HG03066 (cell line): ENCODE data around the gene SLX9.
"Not testable (repeated sequence)": the region's sequence is repeated elsewhere in the genome, so short reads cannot be mapped to it uniquely, and the experiment has no call there.

Source experiments
- ATAC-seq: cut with Tn5 transposase; IDR thresholded peaks from one replicate; pipeline ENCODE4 v1.9.1; 2021; ENCODE audit warnings: low read depth; ENCODE audit not compliant: unreplicated experiment

SLX9 gene

GRCh38 chr21:45014747-45015468 is 75.1 kb downstream of the SLX9 start:
- no peak for ATAC-seq

GRCh38 chr21:45015469-45015860 is 75.6 kb downstream of the SLX9 start:
- no peak for ATAC-seq

- ATAC-seq, result no peak
Measured at GRCh38 chr21:45016031-45016405, 76.2 kb downstream of the SLX9 start.

- no peak for ATAC-seq
Measured at GRCh38 chr21:45016406-45017038, 76.7 kb downstream of the SLX9 start.

- ATAC-seq, result no peak
Measured at GRCh38 chr21:45017039-45017960, 77.5 kb downstream of the SLX9 start.

GRCh38 chr21:45018131-45019075 is 78.6 kb downstream of the SLX9 start:
- ATAC-seq, result no peak

GRCh38 chr21:45019076-45019886 is 79.5 kb downstream of the SLX9 start:
- ATAC-seq, result no peak

- no peak for ATAC-seq
Measured at GRCh38 chr21:45019887-45020537, 80.2 kb downstream of the SLX9 start.

GRCh38 chr21:45020629-45021427 is 81.0 kb downstream of the SLX9 start:
- no peak for ATAC-seq

- no peak for ATAC-seq
Measured at GRCh38 chr21:45021428-45022347, 81.9 kb downstream of the SLX9 start.

- ATAC-seq, result no peak
Measured at GRCh38 chr21:45022348-45022675, 82.5 kb downstream of the SLX9 start.

GRCh38 chr21:45022736-45023135 is 82.9 kb downstream of the SLX9 start:
- ATAC-seq, result no peak

- not testable (repeated sequence) for ATAC-seq
Measured at GRCh38 chr21:45024516-45024915, 84.7 kb downstream of the SLX9 start.

GRCh38 chr21:45026066-45026745 is 86.4 kb downstream of the SLX9 start:
- ATAC-seq, result no peak
